Esophagus (tissue), 2 donors: Measurements from ENCODE around the gene IL12RB2. TPM values are rescaled to one million over a fixed set of nuclear protein-coding genes. Genes with fewer than 3 reads are reported as not detected.
A peak's percentile ranks its signal among the peaks of the same experiment; 100 is the strongest.
"Not testable (repeated sequence)": the region's sequence is repeated elsewhere in the genome, so short reads cannot be mapped to it uniquely, and the experiment has no call there.

Experiments
- H3K27ac ChIP-seq, 2 donors: one replicate each; pipeline ENCODE4 v1.5.1; 2013; ENCODE audit warnings: low read depth in 2 of 2, mild to moderate bottlenecking in 2 of 2, inconsistent platforms in 1 of 2, low read length in 1 of 2, moderate library complexity in 1 of 2
- H3K27me3 ChIP-seq, 2 donors: one replicate each; pipeline ENCODE4 v1.6.1; 2013; ENCODE audit warnings: low read length in 2 of 2, control low read depth in 1 of 2, mild to moderate bottlenecking in 1 of 2; ENCODE audit not compliant: insufficient read depth in 2 of 2, control insufficient read depth in 1 of 2
- H3K36me3 ChIP-seq, 2 donors: one replicate each; pipeline ENCODE4 v1.6.1; 2013; ENCODE audit warnings: low read length in 1 of 2; ENCODE audit not compliant: control insufficient read depth in 2 of 2, insufficient read depth in 2 of 2
- H3K4me1 ChIP-seq, 2 donors: one replicate each; pipeline ENCODE4 v1.6.1; 2013; ENCODE audit warnings: low read length in 1 of 2; ENCODE audit not compliant: control insufficient read depth in 2 of 2, insufficient read depth in 2 of 2
- H3K4me3 ChIP-seq, 2 donors: one replicate each; pipeline ENCODE4 v1.5.1; 2013; ENCODE audit warnings: low read length in 2 of 2, mild to moderate bottlenecking in 2 of 2, low read depth in 1 of 2, moderate library complexity in 1 of 2
- H3K9me3 ChIP-seq, 2 donors: one replicate each; pipeline ENCODE4 v1.6.1; 2013; ENCODE audit warnings: mild to moderate bottlenecking in 2 of 2, low read depth in 1 of 2, low read length in 1 of 2, moderate library complexity in 1 of 2; ENCODE audit not compliant: control insufficient read depth in 2 of 2, insufficient read depth in 1 of 2
- WGBS, 2 donors: extraction: QIAGEN DNeasy Blood & Tissue Kit; methylation state at CpG; one replicate each; pipeline ENCODE4 v1.1.7; 2013; 5-methylcytosine and 5-hydroxymethylcytosine counted together
- polyA plus RNA-seq, 2 donors: library from polyadenylated mRNA; stranded (reverse); fragments of 200-250 nt; gene quantifications; one replicate each; pipeline ENCODE4 v1.2.3, GENCODE V29; 2013
- donor health status: healthy with polysubstance abuse.
- donor health status: Bipolar disorder and iron deficiency.

The IL12RB2 gene
- polyA plus RNA-seq, 2 donors: 1.3 to 1.7 TPM

GRCh38 chr1:67383999-67384638 is 76.4 kb downstream of the IL12RB2 start:
- 81 to 87% methylated on average over 2 of the region's 2 CpGs for WGBS, 2 donors
- Histone ChIP-seq H3K27ac (no peak overlapping the region), H3K4me3 (no peak overlapping the region)

GRCh38 chr1:67390041-67390887 is 82.6 kb downstream of the IL12RB2 start:
- H3K4me3 ChIP-seq: no peak overlapping the region
- peaks cover 0 to 3% of the 10 kb centered on the region in 2 donors for H3K36me3 ChIP-seq
- H3K27me3 ChIP-seq: no peaks in the 10 kb centered on the region
- no peaks in the 10 kb centered on the region for H3K9me3 ChIP-seq
- WGBS, 2 donors: 59 to 70% methylated on average over 3 of the region's 3 CpGs
- H3K27ac ChIP-seq: peak overlapping the region; percentile 61 to 69
- H3K4me1 ChIP-seq: peaks cover 0 to 7% of the 10 kb centered on the region in 2 donors

More at GRCh38 chr1:67383999-67384638, 76.4 kb downstream of the IL12RB2 start:
- Histone ChIP-seq H3K27me3 (no peaks in the 10 kb centered on the region), H3K36me3 (no peaks in the 10 kb centered on the region), H3K4me1 (no peaks in the 10 kb centered on the region), H3K9me3 (no peaks in the 10 kb centered on the region)

GRCh38 chr1:67393240-67393639 is 85.6 kb downstream of the IL12RB2 start:
- Histone ChIP-seq H3K36me3 (peaks cover 0 to 3% of the 10 kb centered on the region in 2 donors), H3K27me3 (no peaks in the 10 kb centered on the region), H3K4me3 (no peak overlapping the region), H3K9me3 (no peaks in the 10 kb centered on the region), H3K27ac (peak overlapping the region; percentile 1 to 72), H3K4me1 (peaks cover 0 to 7% of the 10 kb centered on the region in 2 donors)
- WGBS, 2 donors: 40 to 44% methylated on average over 12 of the region's 12 CpGs

GRCh38 chr1:67393737-67394136 is 86.1 kb downstream of the IL12RB2 start:
- 57 to 64% methylated on average over 3 of the region's 3 CpGs for WGBS, 2 donors
- Histone ChIP-seq H3K36me3 (peaks cover 0 to 3% of the 10 kb centered on the region in 2 donors), H3K4me3 (no peak overlapping the region), H3K27me3 (no peaks in the 10 kb centered on the region), H3K4me1 (peaks cover 0 to 7% of the 10 kb centered on the region in 2 donors), H3K27ac (peak overlapping the region; percentile 1 to 72), H3K9me3 (no peaks in the 10 kb centered on the region)

- 91 to 93% methylated on average over 4 of the region's 4 CpGs for WGBS, 2 donors
- no peaks in the 10 kb centered on the region for H3K27me3 ChIP-seq
- peaks cover 0 to 7% of the 10 kb centered on the region in 2 donors for H3K4me1 ChIP-seq
- H3K9me3 ChIP-seq: no peaks in the 10 kb centered on the region
- no peak overlapping the region for H3K27ac ChIP-seq
- H3K4me3 ChIP-seq: no peak overlapping the region
- peaks cover 0 to 3% of the 10 kb centered on the region in 2 donors for H3K36me3 ChIP-seq
These were observed 86.9 kb downstream of the IL12RB2 start for GRCh38 chr1:67394548-67394947.

DNA sequence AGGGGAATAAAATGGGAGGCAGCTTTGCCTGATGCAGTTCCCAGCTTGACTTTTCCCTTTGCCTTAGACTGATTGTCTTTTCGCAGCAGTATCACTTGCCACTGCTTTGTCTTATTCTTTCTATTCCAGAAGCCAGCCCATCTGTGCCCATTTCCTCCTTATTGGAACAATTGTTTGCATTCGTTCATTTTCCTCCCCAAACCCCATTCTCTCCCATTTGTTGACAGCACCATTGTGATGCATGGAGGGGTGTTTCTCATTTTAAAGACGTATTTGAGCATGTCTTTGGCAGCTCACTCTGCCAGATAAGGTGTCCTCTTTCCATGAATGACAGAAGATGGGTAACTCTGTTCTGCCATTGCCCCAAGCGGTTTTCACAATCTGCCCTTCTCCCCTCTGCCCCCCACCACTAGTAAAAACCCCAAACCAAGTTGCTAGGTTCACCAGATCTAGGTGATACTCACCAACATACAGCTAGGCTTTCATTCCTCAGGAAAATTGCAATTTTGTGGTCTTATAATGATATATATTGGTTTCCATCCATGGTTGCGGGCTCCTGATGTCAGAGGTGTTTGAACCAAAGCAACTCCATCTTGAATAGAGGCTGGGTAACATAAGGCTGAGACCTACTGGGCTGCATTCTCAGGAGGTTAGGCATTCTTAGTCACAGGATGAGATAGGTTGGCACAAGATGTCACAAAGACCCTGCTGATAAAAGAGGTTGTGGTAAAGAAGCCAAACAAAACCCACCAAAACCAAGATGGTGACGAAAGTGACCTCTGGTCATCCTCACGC is 91.7 kb downstream of the IL12RB2 start:
- no peaks in the 10 kb centered on the region for H3K27me3 ChIP-seq
- H3K4me1 ChIP-seq: no peaks in the 10 kb centered on the region
- 83 to 87% methylated on average over 7 of the region's 7 CpGs for WGBS, 2 donors
- H3K9me3 ChIP-seq: no peaks in the 10 kb centered on the region
- H3K27ac ChIP-seq: no peak overlapping the region
- H3K4me3 ChIP-seq: no peak overlapping the region
- peaks cover 0 to 3% of the 10 kb centered on the region in 2 donors for H3K36me3 ChIP-seq

- 72 to 78% methylated on average over 12 of the region's 12 CpGs for WGBS, 2 donors
- not testable (repeated sequence) for H3K27ac ChIP-seq, H3K4me3 ChIP-seq, H3K36me3 ChIP-seq, H3K9me3 ChIP-seq, H3K27me3 ChIP-seq, H3K4me1 ChIP-seq
These were observed 92.5 kb downstream of the IL12RB2 start for GRCh38 chr1:67400029-67400786.

DNA sequence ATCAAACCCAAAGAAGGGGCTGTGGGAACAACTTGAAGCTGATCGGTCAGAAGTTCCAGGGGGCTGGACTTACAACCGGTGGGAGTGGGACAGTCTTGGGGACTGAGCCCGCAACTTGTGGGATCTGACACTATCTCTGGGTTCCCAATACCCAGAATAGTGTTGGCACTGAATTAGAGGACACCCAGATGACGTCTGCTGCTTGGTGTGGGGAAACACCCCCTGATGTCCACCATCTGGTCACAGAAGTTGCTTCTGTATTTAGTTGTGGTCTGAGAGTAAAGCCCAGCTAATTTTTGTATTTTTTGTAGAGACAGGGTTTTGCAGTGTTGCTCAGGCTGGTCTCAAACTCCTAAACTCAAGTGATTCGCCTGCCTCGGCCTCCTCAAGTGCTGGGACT is 93.8 kb downstream of the IL12RB2 start:
- no peaks in the 10 kb centered on the region for H3K4me1 ChIP-seq
- H3K9me3 ChIP-seq: no peaks in the 10 kb centered on the region
- WGBS, 2 donors: 85 to 87% methylated on average over 6 of the region's 6 CpGs
- H3K36me3 ChIP-seq: no peaks in the 10 kb centered on the region
- no peak overlapping the region for H3K4me3 ChIP-seq
- no peaks in the 10 kb centered on the region for H3K27me3 ChIP-seq
- H3K27ac ChIP-seq: no peak overlapping the region

GRCh38 chr1:67404212-67404620 is 96.5 kb downstream of the IL12RB2 start:
- H3K27ac ChIP-seq: no peak overlapping the region
- H3K9me3 ChIP-seq: no peaks in the 10 kb centered on the region
- no peaks in the 10 kb centered on the region for H3K27me3 ChIP-seq
- 61 to 63% methylated on average over 5 of the region's 5 CpGs for WGBS, 2 donors
- H3K36me3 ChIP-seq: no peaks in the 10 kb centered on the region
- no peaks in the 10 kb centered on the region for H3K4me1 ChIP-seq
- H3K4me3 ChIP-seq: no peak overlapping the region
